WTC11 (cell line): ENCODE results near the gene IFIT1. TPM values are rescaled to one million over a fixed set of nuclear protein-coding genes. Genes with fewer than 3 reads are reported as not detected.
A peak's percentile ranks its signal among the peaks of the same experiment; 100 is the strongest.

ENCODE experiments used
- ATAC-seq: fragments of 200-7000 bp; cut with Tn5 transposase; 2 replicates; pipeline ENCODE4 v1.10.0; 2021; ENCODE audit warnings: mild to moderate bottlenecking, moderate library complexity
- CTCF ChIA-PET: fragments of 300-600 bp; sonication (Branson Sonifier 250); formaldehyde crosslinking; loops from one replicate; lab custom pipeline; 2021; ENCODE audit warnings: antibody characterized with exemption; lab: Charles Lee
- POLR2A ChIA-PET: fragments of 350-600 bp; sonication (Branson Sonifier 250); formaldehyde crosslinking; loops from one replicate; lab custom pipeline; 2021; ENCODE audit warnings: antibody characterized with exemption; lab: Charles Lee
- DNase-seq: peaks from one replicate; pipeline ENCODE4 v3.0.0; 2021; ENCODE audit warnings: low spot score
- H3K27ac Mint-ChIP-seq: 2 replicates; pipeline ENCODE4 v1.8.0; 2021; ENCODE audit warnings: mixed read lengths
- H3K27me3 Mint-ChIP-seq: 2 replicates; pipeline ENCODE4 v1.8.0; 2021; ENCODE audit warnings: low read depth, mild to moderate bottlenecking, moderate library complexity, mixed read lengths
- H3K36me3 Mint-ChIP-seq: 2 replicates; pipeline ENCODE4 v1.8.0; 2021; ENCODE audit warnings: mixed read lengths
- H3K4me1 Mint-ChIP-seq: 2 replicates; pipeline ENCODE4 v1.8.0; 2022; ENCODE audit warnings: mixed read lengths
- H3K4me3 Mint-ChIP-seq: 2 replicates; pipeline ENCODE4 v1.8.0; 2021; ENCODE audit warnings: mild to moderate bottlenecking, moderate library complexity, mixed read lengths
- H3K9me3 Mint-ChIP-seq: 2 replicates; pipeline ENCODE4 v1.8.0; 2021; ENCODE audit warnings: mixed read lengths
- AR ChIP-seq: fragments of 250-450 bp; sonication (Bioruptor Pico); IDR thresholded peaks from 2 replicates; pipeline ENCODE4 v1.9.0; 2021; ENCODE audit warnings: mild to moderate bottlenecking
- CTCF ChIP-seq: fragments of 200-600 bp; IDR thresholded peaks from 2 replicates; pipeline ENCODE4 v1.8.0; 2022; ENCODE audit warnings: antibody characterized with exemption
- E2F4 ChIP-seq: sonication (generic); formaldehyde crosslinking; IDR thresholded peaks from 2 replicates; pipeline ENCODE4 v1.8.1; 2022; ENCODE audit warnings: low read depth, mild to moderate bottlenecking, moderate library complexity, missing genetic modification reagents, borderline replicate concordance
- MAX ChIP-seq: sonication (generic); formaldehyde crosslinking; IDR thresholded peaks from 2 replicates; pipeline ENCODE4 v1.8.0; 2022; ENCODE audit warnings: mild to moderate bottlenecking, missing genetic modification reagents
- NFATC4 ChIP-seq: fragments of 250-450 bp; sonication (Bioruptor Pico); IDR thresholded peaks from 2 replicates; pipeline ENCODE4 v1.9.0; 2021; ENCODE audit warnings: mild to moderate bottlenecking
- OVOL2 ChIP-seq: fragments of 250-450 bp; sonication (Bioruptor Pico); IDR thresholded peaks from 2 replicates; pipeline ENCODE4 v1.9.0; 2021; ENCODE audit warnings: mild to moderate bottlenecking, borderline replicate concordance
- SMAD4 ChIP-seq: sonication (generic); formaldehyde crosslinking; IDR thresholded peaks from 2 replicates; pipeline ENCODE4 v1.8.0; 2022; ENCODE audit warnings: mild to moderate bottlenecking, missing genetic modification reagents
- TP53 ChIP-seq: sonication (generic); formaldehyde crosslinking; IDR thresholded peaks from 2 replicates; pipeline ENCODE4 v1.8.1; 2023; ENCODE audit warnings: mild to moderate bottlenecking, missing genetic modification reagents
- total RNA-seq: library from RNA; stranded (reverse); gene quantifications from 3 replicates; pipeline ENCODE4 v1.2.3, GENCODE V29; 2021
- TF ChIP-seq, protein P1 (sequence below): sonication (generic); formaldehyde crosslinking; IDR thresholded peaks from 2 replicates; pipeline ENCODE4 v1.8.0; 2022; ENCODE audit warnings: mild to moderate bottlenecking, missing genetic modification reagents
- TF ChIP-seq, protein P2 (sequence below): sonication (generic); formaldehyde crosslinking; IDR thresholded peaks from 2 replicates; pipeline ENCODE4 v1.8.1; 2023; ENCODE audit warnings: mild to moderate bottlenecking, missing genetic modification reagents, moderate library complexity
- TF ChIP-seq, protein P3 (sequence below): sonication (generic); formaldehyde crosslinking; IDR thresholded peaks from 2 replicates; pipeline ENCODE4 v1.8.1; 2023; ENCODE audit warnings: mild to moderate bottlenecking, missing genetic modification reagents

The IFIT1 gene
- total RNA-seq, 1 experiment from 2014 or later = 1.5 TPM

- TF ChIP-seq, protein P1, sequence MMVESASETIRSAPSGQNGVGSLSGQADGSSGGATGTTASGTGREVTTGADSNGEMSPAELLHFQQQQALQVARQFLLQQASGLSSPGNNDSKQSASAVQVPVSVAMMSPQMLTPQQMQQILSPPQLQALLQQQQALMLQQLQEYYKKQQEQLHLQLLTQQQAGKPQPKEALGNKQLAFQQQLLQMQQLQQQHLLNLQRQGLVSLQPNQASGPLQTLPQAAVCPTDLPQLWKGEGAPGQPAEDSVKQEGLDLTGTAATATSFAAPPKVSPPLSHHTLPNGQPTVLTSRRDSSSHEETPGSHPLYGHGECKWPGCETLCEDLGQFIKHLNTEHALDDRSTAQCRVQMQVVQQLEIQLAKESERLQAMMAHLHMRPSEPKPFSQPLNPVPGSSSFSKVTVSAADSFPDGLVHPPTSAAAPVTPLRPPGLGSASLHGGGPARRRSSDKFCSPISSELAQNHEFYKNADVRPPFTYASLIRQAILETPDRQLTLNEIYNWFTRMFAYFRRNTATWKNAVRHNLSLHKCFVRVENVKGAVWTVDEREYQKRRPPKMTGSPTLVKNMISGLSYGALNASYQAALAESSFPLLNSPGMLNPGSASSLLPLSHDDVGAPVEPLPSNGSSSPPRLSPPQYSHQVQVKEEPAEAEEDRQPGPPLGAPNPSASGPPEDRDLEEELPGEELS (CRISPR knock-in tag) = no peak
- peak; percentile 54; the same call in 1 of the 2 replicates for TF ChIP-seq CTCF
- TF ChIP-seq, all 79 proteins: peak for 1
- no peak for DNase-seq
- POLR2A ChIA-PET = no interaction called here
- Mint-ChIP-seq H3K27ac (no peak overlapping the region), H3K9me3 (no peaks in the 10 kb centered on the region), H3K27me3 (no peaks in the 10 kb centered on the region), H3K36me3 (no peaks in the 10 kb centered on the region), H3K4me1 (peaks cover 48% of the 10 kb centered on the region), H3K4me3 (no peak overlapping the region)
- CTCF ChIA-PET = interaction anchor here (0.6 to 5.2 kb wide), 4 partner anchors 8 to 175 kb away, joined by 3 to 28 read pairs (median 4); partner anchors contain the start of gene LIPA
- ATAC-seq = peak; percentile 91
Observed at GRCh38 chr10:89426230-89426868, 33.9 kb downstream of the IFIT1 start.

DNA sequence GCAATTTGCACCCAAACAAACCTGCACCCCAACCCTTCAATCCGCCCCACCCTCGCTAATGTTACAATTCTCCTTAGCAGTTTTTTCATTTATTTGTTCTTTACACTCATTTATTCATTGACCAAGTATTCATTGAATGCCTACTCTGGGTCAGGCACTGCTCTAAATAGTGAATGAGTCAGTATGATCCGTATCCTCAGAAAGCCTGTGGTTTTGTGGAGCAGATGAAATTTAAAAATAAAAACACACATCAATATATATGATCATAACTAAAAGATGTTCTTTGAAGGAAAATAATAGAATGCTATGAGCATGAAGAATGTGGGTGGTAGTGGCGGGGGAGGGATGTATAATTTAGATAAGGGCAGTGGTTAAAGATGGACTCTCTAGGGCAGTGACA is 35.2 kb downstream of the IFIT1 start:
- POLR2A ChIA-PET = no interaction called here
- Mint-ChIP-seq H3K27me3 (no peaks in the 10 kb centered on the region), H3K9me3 (no peaks in the 10 kb centered on the region), H3K36me3 (peaks cover 4% of the 10 kb centered on the region; the same call in 1 of the 2 replicates), H3K4me3 (no peak overlapping the region), H3K4me1 (peaks cover 52% of the 10 kb centered on the region), H3K27ac (no peak overlapping the region)
- TF ChIP-seq SMAD4 (CRISPR knock-in tag) (no peak), OVOL2 (CRISPR knock-in tag) (no peak), NFATC4 (no peak), TP53 (CRISPR knock-in tag) (no peak), MAX (CRISPR knock-in tag) (no peak), AR (CRISPR knock-in tag) (no peak)
- TF ChIP-seq, protein P2, sequence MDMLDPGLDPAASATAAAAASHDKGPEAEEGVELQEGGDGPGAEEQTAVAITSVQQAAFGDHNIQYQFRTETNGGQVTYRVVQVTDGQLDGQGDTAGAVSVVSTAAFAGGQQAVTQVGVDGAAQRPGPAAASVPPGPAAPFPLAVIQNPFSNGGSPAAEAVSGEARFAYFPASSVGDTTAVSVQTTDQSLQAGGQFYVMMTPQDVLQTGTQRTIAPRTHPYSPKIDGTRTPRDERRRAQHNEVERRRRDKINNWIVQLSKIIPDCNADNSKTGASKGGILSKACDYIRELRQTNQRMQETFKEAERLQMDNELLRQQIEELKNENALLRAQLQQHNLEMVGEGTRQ = no peak
- TF ChIP-seq, protein P3, sequence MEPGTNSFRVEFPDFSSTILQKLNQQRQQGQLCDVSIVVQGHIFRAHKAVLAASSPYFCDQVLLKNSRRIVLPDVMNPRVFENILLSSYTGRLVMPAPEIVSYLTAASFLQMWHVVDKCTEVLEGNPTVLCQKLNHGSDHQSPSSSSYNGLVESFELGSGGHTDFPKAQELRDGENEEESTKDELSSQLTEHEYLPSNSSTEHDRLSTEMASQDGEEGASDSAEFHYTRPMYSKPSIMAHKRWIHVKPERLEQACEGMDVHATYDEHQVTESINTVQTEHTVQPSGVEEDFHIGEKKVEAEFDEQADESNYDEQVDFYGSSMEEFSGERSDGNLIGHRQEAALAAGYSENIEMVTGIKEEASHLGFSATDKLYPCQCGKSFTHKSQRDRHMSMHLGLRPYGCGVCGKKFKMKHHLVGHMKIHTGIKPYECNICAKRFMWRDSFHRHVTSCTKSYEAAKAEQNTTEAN (CRISPR knock-in tag) = no peak
- no peak for DNase-seq
- no peak for ATAC-seq
- CTCF ChIA-PET = interaction anchor here (5.2 kb wide), 1 partner anchor 135 kb away, joined by 28 read pairs; no protein-coding TSS in a partner anchor

DNA sequence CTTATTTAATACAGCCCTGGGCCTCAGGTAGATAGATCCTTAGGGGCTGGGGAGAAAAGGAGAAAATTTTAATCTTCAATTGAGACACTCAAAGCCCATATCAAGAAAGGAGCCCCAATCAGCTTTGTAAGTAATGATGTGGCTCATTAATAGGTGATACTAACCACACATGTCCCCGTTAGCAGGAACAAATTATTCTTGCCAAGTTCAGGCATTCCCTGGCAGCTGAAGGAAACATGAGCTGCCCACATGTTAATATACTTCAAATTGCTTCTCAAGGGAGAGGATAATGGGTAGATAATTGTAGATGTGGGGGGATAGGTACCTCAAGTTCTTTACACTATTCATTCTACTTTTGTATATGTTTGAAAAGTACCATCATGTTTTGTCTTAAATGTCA is 36.5 kb downstream of the IFIT1 start:
- no peak for ATAC-seq

More for the DNA sequence above, 36.5 kb downstream of the IFIT1 start:
- H3K36me3 Mint-ChIP-seq = peaks cover 4% of the 10 kb centered on the region; the same call in 1 of the 2 replicates
- no peaks in the 10 kb centered on the region for H3K9me3 Mint-ChIP-seq
- no peak for DNase-seq
- no peak overlapping the region; the same call in 1 of the 2 replicates for H3K27ac Mint-ChIP-seq
- H3K4me3 Mint-ChIP-seq = no peak overlapping the region
- no peak for TF ChIP-seq E2F4
- CTCF ChIA-PET = interaction anchor here (0.7 to 5.2 kb wide), 4 partner anchors 107 to 181 kb away, joined by 3 to 28 read pairs (median 4); partner anchors contain the start of gene SLC16A12
- H3K27me3 Mint-ChIP-seq = no peaks in the 10 kb centered on the region
- H3K4me1 Mint-ChIP-seq = peaks cover 55% of the 10 kb centered on the region
- POLR2A ChIA-PET = no interaction called here
